Ovary (tissue), 3 donors: Measurements from ENCODE around the gene TMEFF2.

Experiments used
- POLR2A ChIP-seq: fragments of 450-650 bp; IDR thresholded peaks from one replicate; pipeline ENCODE4 v1.6.1; 2017; ENCODE audit warnings: antibody characterized with exemption, mild to moderate bottlenecking, moderate library complexity
- TF ChIP-seq, protein P1 (sequence below), 3 donors: fragments of 450-650 bp in 2 of 3; fragments of 200-600 bp in 1 of 3; IDR thresholded peaks; one replicate each; pipeline versions ENCODE4 v1.5.1 to v1.8.0; 2016 to 2022; ENCODE audit warnings: antibody characterized with exemption in 3 of 3, mild to moderate bottlenecking in 1 of 3
- donor health status: DM: no; HTN: no; CAD: no.

DNA sequence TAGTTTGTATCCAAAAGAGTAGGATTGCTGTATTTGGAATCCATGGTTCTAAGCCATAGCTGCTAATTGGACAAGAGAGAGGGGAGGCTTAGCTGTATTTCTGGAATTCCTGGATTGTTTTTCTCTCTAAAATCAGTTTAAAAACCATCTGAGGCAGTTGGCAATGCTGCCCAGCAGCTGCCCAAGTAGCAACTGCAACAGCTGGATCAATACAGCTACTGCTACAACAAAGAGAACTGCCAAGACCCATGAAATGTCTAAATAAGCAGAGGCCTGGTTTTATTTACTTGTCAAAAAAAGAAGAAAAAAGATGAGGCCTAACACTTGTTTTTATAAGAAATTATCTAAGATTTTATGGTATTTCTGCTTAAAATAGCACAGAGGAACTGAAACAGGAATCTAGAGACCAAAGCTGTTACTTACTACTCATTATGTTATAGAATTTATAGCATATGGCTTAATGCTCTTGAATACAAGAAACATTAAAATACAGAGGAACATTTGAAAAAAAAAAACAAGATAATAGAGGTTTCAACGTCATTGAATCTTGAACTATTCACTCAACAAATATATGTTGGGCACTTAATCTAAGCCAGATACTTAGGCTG is 39.1 kb downstream of the TMEFF2 start:
- TF ChIP-seq, protein P1, sequence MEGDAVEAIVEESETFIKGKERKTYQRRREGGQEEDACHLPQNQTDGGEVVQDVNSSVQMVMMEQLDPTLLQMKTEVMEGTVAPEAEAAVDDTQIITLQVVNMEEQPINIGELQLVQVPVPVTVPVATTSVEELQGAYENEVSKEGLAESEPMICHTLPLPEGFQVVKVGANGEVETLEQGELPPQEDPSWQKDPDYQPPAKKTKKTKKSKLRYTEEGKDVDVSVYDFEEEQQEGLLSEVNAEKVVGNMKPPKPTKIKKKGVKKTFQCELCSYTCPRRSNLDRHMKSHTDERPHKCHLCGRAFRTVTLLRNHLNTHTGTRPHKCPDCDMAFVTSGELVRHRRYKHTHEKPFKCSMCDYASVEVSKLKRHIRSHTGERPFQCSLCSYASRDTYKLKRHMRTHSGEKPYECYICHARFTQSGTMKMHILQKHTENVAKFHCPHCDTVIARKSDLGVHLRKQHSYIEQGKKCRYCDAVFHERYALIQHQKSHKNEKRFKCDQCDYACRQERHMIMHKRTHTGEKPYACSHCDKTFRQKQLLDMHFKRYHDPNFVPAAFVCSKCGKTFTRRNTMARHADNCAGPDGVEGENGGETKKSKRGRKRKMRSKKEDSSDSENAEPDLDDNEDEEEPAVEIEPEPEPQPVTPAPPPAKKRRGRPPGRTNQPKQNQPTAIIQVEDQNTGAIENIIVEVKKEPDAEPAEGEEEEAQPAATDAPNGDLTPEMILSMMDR (IDR thresholded peaks at IDR 0.05): no peak
- TF ChIP-seq POLR2A: no peak
